Trophoblast cell (in vitro differentiated cells and primary cell): ENCODE data around the gene THRB.

Source experiments
- DNase-seq, 2 donors: peaks; one replicate each; pipeline ENCODE4 v3.0.0-alpha.2; 2016
- H2AFZ ChIP-seq: 2 replicates; pipeline ENCODE4 v1.6.1; 2013; ENCODE audit warnings: low read length, moderate library complexity, mild to moderate bottlenecking; ENCODE audit not compliant: insufficient read depth, poor library complexity
- H2AK5ac ChIP-seq: 2 replicates; pipeline ENCODE4 v1.6.1; 2013; ENCODE audit warnings: mild to moderate bottlenecking, low read length
- H2BK120ac ChIP-seq: 2 replicates; pipeline ENCODE4 v1.6.1; 2013; ENCODE audit warnings: low read length, mild to moderate bottlenecking, moderate library complexity; ENCODE audit not compliant: insufficient read depth, poor library complexity
- H2BK12ac ChIP-seq: 2 replicates; pipeline ENCODE4 v1.6.1; 2013; ENCODE audit warnings: mild to moderate bottlenecking, low read length, moderate library complexity
- H2BK5ac ChIP-seq: 2 replicates; pipeline ENCODE4 v1.6.1; 2013; ENCODE audit warnings: low read length, low read depth, moderate library complexity, mild to moderate bottlenecking; ENCODE audit not compliant: poor library complexity
- H3K14ac ChIP-seq: 2 replicates; pipeline ENCODE4 v1.6.1; 2013; ENCODE audit warnings: mild to moderate bottlenecking, low read length
- H3K18ac ChIP-seq: 2 replicates; pipeline ENCODE4 v1.6.1; 2013; ENCODE audit warnings: mild to moderate bottlenecking, low read length
- H3K23ac ChIP-seq: 2 replicates; pipeline ENCODE4 v1.6.1; 2013; ENCODE audit warnings: low read length
- H3K27ac ChIP-seq: 2 replicates; pipeline ENCODE4 v1.5.1; 2013; ENCODE audit warnings: low read depth, mild to moderate bottlenecking, inconsistent platforms, low read length, moderate library complexity
- H3K27me3 ChIP-seq: 2 replicates; pipeline ENCODE4 v1.6.1; 2013; ENCODE audit warnings: inconsistent platforms, mild to moderate bottlenecking, low read length, moderate library complexity; ENCODE audit not compliant: insufficient read depth
- H3K36me3 ChIP-seq, 2 experiments: 1 replicate in 1 of 2; 2 replicates in 1 of 2; pipeline ENCODE4 v1.6.1; 2013; ENCODE audit warnings: low read length in 2 of 2, mild to moderate bottlenecking in 2 of 2, moderate library complexity in 1 of 2; ENCODE audit not compliant: insufficient read depth in 2 of 2, control insufficient read depth in 1 of 2
- H3K4ac ChIP-seq: 2 replicates; pipeline ENCODE4 v1.6.1; 2013; ENCODE audit warnings: low read depth, mild to moderate bottlenecking, low read length, moderate library complexity
- H3K4me1 ChIP-seq, 2 experiments: 1 replicate in 1 of 2; 2 replicates in 1 of 2; pipeline ENCODE4 v1.6.1; 2013; ENCODE audit warnings: low read length in 2 of 2, mild to moderate bottlenecking in 2 of 2, moderate library complexity in 1 of 2; ENCODE audit not compliant: insufficient read depth in 2 of 2, control insufficient read depth in 1 of 2
- H3K4me2 ChIP-seq: 2 replicates; pipeline ENCODE4 v1.6.1; 2013; ENCODE audit warnings: inconsistent platforms, mild to moderate bottlenecking, low read length, moderate library complexity
- H3K4me3 ChIP-seq: 2 replicates; pipeline ENCODE4 v1.5.1; 2013; ENCODE audit warnings: mild to moderate bottlenecking, low read depth, low read length, inconsistent platforms
- H3K79me1 ChIP-seq: one replicate; pipeline ENCODE4 v1.6.1; 2013; ENCODE audit warnings: low read length
- H3K79me2 ChIP-seq: 2 replicates; pipeline ENCODE4 v1.6.1; 2013; ENCODE audit warnings: low read length, mild to moderate bottlenecking; ENCODE audit not compliant: control insufficient read depth, insufficient read depth, poor library complexity
- H3K9ac ChIP-seq: 2 replicates; pipeline ENCODE4 v1.6.1; 2013; ENCODE audit warnings: mild to moderate bottlenecking, low read length
- H3K9me3 ChIP-seq: 2 replicates; pipeline ENCODE4 v1.6.1; 2013; ENCODE audit warnings: low read depth, mild to moderate bottlenecking, control low read depth, inconsistent platforms, low read length; ENCODE audit not compliant: insufficient read depth
- H4K12ac ChIP-seq: 2 replicates; pipeline ENCODE4 v1.6.1; 2013; ENCODE audit warnings: low read depth, mild to moderate bottlenecking, low read length, moderate library complexity
- H4K8ac ChIP-seq: 2 replicates; pipeline ENCODE4 v1.6.1; 2013; ENCODE audit warnings: low read depth, mild to moderate bottlenecking, low read length, moderate library complexity
- H4K91ac ChIP-seq: one replicate; pipeline ENCODE4 v1.6.1; 2013; ENCODE audit warnings: low read depth, mild to moderate bottlenecking, low read length, moderate library complexity
- WGBS: extraction: QIAGEN DNeasy Blood & Tissue Kit; methylation state at CpG from one replicate; pipeline ENCODE4 v1.1.7; 2013; ENCODE audit warnings: missing lambda C conversion rate; ENCODE audit not compliant: insufficient read length, insufficient coverage; ENCODE audit errors: extremely low coverage; 5-methylcytosine and 5-hydroxymethylcytosine counted together

Gene THRB

GRCh38 chr3:24167429-24167828 lies 327.2 kb downstream of the THRB start:
- no peak overlapping the region for H4K8ac ChIP-seq
- no peak overlapping the region for H4K12ac ChIP-seq
- no peak overlapping the region for H2AFZ ChIP-seq
- no peak overlapping the region for H3K4me2 ChIP-seq
- H4K91ac ChIP-seq: no peak overlapping the region
- no peak overlapping the region for H3K18ac ChIP-seq
- no peak overlapping the region for H2AK5ac ChIP-seq
- no CpG with 5 or more reads among the region's 3 CpGs for WGBS
- H2BK12ac ChIP-seq: no peak overlapping the region
- peaks cover 4% of the 10 kb centered on the region for H3K79me1 ChIP-seq
- H3K23ac ChIP-seq: no peak overlapping the region
- H3K27me3 ChIP-seq: no peaks in the 10 kb centered on the region
- no peak overlapping the region for H3K4me3 ChIP-seq
- no peak overlapping the region for H2BK120ac ChIP-seq
- H2BK5ac ChIP-seq: no peak overlapping the region
- no peak overlapping the region for H3K27ac ChIP-seq
- DNase-seq: no peak
- no peak overlapping the region for H3K14ac ChIP-seq
- H3K9ac ChIP-seq: no peak overlapping the region
- H3K4ac ChIP-seq: no peak overlapping the region
- peaks cover 0 to 3% of the 10 kb centered on the region in 2 experiments for H3K4me1 ChIP-seq
- H3K36me3 ChIP-seq: no peaks in the 10 kb centered on the region
- H3K79me2 ChIP-seq: no peaks in the 10 kb centered on the region
- no peaks in the 10 kb centered on the region for H3K9me3 ChIP-seq

DNA sequence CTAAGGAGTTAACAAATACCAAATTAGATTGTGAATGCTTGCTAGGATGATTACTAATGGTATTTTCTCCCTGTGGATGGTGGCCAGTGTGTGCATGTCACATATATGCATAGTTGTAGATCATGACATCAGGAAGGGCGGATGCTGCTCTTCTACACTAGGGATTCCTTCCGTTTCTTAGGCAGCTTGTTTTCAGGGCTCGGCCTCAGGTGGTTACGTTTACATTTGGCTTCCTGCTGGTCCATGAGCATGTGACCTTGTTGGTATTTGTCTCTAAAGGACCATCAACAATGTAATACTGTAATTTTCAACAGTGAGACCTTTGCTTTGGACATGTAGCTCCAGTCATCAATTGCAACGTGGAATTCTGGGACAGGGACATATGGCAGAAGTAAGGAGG lies 328.1 kb downstream of the THRB start:
- peaks cover 0 to 5% of the 10 kb centered on the region in 2 experiments for H3K4me1 ChIP-seq
- H3K14ac ChIP-seq: no peak overlapping the region
- peak; percentile 38 to 58 for DNase-seq
- no peak overlapping the region for H4K12ac ChIP-seq
- H3K36me3 ChIP-seq: no peaks in the 10 kb centered on the region
- no peaks in the 10 kb centered on the region for H3K27me3 ChIP-seq
- H3K79me2 ChIP-seq: no peaks in the 10 kb centered on the region
- peaks cover 6% of the 10 kb centered on the region for H3K79me1 ChIP-seq
- no peak overlapping the region for H2AK5ac ChIP-seq
- H3K4me3 ChIP-seq: no peak overlapping the region
- H2BK120ac ChIP-seq: no peak overlapping the region
- no CpG with 5 or more reads among the region's 5 CpGs for WGBS
- no peak overlapping the region for H3K4me2 ChIP-seq
- no peak overlapping the region for H4K8ac ChIP-seq
- no peak overlapping the region for H3K9ac ChIP-seq
- H3K4ac ChIP-seq: no peak overlapping the region
- no peak overlapping the region for H3K27ac ChIP-seq
- no peaks in the 10 kb centered on the region for H3K9me3 ChIP-seq
- no peak overlapping the region for H4K91ac ChIP-seq
- H3K18ac ChIP-seq: no peak overlapping the region
- H2BK5ac ChIP-seq: no peak overlapping the region
- no peak overlapping the region for H3K23ac ChIP-seq
- no peak overlapping the region for H2BK12ac ChIP-seq
- no peak overlapping the region for H2AFZ ChIP-seq

GRCh38 chr3:24165603-24165982 lies 329.1 kb downstream of the THRB start:
- Histone ChIP-seq H3K23ac (no peak overlapping the region), H3K14ac (no peak overlapping the region), H3K4ac (no peak overlapping the region), H2BK12ac (no peak overlapping the region), H4K12ac (no peak overlapping the region), H3K79me2 (no peaks in the 10 kb centered on the region), H3K4me2 (no peak overlapping the region), H2AK5ac (no peak overlapping the region), H3K4me3 (no peak overlapping the region), H3K27me3 (no peaks in the 10 kb centered on the region), H3K9me3 (no peaks in the 10 kb centered on the region), H3K4me1 (peaks cover 2 to 7% of the 10 kb centered on the region in 2 experiments), H2AFZ (no peak overlapping the region), H3K79me1 (peaks cover 8% of the 10 kb centered on the region), H2BK120ac (no peak overlapping the region), H2BK5ac (no peak overlapping the region), H4K8ac (no peak overlapping the region), H3K18ac (no peak overlapping the region), H3K36me3 (no peaks in the 10 kb centered on the region), H3K27ac (no peak overlapping the region), H4K91ac (no peak overlapping the region), H3K9ac (no peak overlapping the region)
- WGBS: no CpG with 5 or more reads among the region's 2 CpGs
- DNase-seq: no peak

- Histone ChIP-seq H2AFZ (no peak overlapping the region), H3K14ac (no peak overlapping the region), H2AK5ac (peak overlapping the region; percentile 36), H4K8ac (peak overlapping the region; percentile 43), H2BK12ac (peak overlapping the region; percentile 52), H3K4ac (no peak overlapping the region), H3K36me3 (peaks cover 0 to 2% of the 10 kb centered on the region in 2 experiments), H4K91ac (no peak overlapping the region), H3K4me2 (no peak overlapping the region), H3K23ac (no peak overlapping the region), H3K9ac (no peak overlapping the region), H4K12ac (no peak overlapping the region), H3K79me1 (peaks cover 13% of the 10 kb centered on the region), H3K79me2 (no peaks in the 10 kb centered on the region), H2BK120ac (peak overlapping the region; percentile 46), H3K4me1 (peaks cover 4 to 12% of the 10 kb centered on the region in 2 experiments), H3K4me3 (no peak overlapping the region), H3K9me3 (no peaks in the 10 kb centered on the region), H3K18ac (no peak overlapping the region), H3K27me3 (no peaks in the 10 kb centered on the region), H2BK5ac (no peak overlapping the region), H3K27ac (no peak overlapping the region)
- no CpG with 5 or more reads among the region's 14 CpGs for WGBS
- DNase-seq: peak in 1 of 2 donors; percentile 40
Measured at GRCh38 chr3:24164967-24165602, 329.6 kb downstream of the THRB start.
